ENCODE data around the gene WBP2. TPM values are rescaled to one million over a fixed set of nuclear protein-coding genes. Genes with fewer than 3 reads are reported as not detected.

Gene WBP2
- total and polyA plus RNA-seq, 9 of the 15 experiments (the other 6 are each of a cell fraction or from before 2014, with no cell fraction given), result 2.2 to 74.3 (median 20.0) TPM

DNA sequence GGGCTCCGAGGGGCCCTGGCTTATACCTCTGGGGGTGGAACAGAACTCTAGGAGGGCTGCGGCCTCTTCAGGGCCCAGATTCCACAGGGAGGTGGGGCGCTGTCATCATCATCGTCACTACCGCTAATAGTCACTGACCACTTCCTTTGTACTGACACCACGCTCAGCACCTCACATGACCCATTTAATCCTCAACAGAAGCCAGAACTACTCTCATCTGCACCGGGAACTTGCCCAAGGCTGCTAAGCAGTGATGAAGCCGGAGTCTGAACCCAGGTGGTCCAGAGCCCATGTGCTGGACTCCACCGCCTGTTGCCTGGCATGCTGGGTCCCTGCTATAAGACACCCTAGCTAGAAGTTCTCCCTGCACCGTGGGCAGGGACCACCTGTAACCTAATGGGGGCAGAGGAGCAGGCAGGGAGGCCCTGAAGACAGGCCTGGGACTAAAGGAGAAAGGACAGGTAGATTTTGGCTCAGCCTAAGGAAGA, 22.9 kb downstream of the WBP2 start:
- H3K4me1 ChIP-seq (replicated peaks in 1 of 2; ENCODE audit: control insufficient read depth in 2 of 2, insufficient read depth in 2 of 2, low read length in 2 of 2), result peaks cover 0 to 64% of the 10 kb centered on the region in 2 experiments; a peak in 3 of 5 replicates
- ChIA-PET CTCF (ENCODE audit: low intra/inter-chr PET ratio) (no interaction called here), POLR2A (interaction anchor here (0.6 to 4.8 kb wide), 6 partner anchors 11 to 261 kb away, joined by 3 to 46 read pairs (median 6); partner anchors contain the start of gene UNC13D)
- H3K79me2 ChIP-seq (ENCODE audit: control insufficient read depth, insufficient read depth, low read length), result peaks cover 3% of the 10 kb centered on the region; the same call in 1 of the 3 replicates
- peaks cover 95% of the 10 kb centered on the region; the same call in 2 of the 3 replicates for H3K36me3 ChIP-seq (ENCODE audit: control insufficient read depth, insufficient read depth, low read length)
- H4K20me1 ChIP-seq (replicated peaks; ENCODE audit: control insufficient read depth, insufficient read depth, low read length), result 0 out of 2 replicates have a peak, but pooled peaks cover 4% of the 10 kb centered on the region
- H3K9me1 ChIP-seq (ENCODE audit: control insufficient read depth, insufficient read depth, low read length), result no peaks in the 10 kb centered on the region
- intact Hi-C loops (cut with micrococcal nuclease) (no loop called here), in situ Hi-C loops (cut with MboI) (no loop called here)
- DNase-seq (ENCODE audit: extremely low read depth in 1 of 4, low spot score in 3 of 4) (no peak), ATAC-seq (no peak), FAIRE-seq (no peak)
- TF ChIP-seq, protein P1, sequence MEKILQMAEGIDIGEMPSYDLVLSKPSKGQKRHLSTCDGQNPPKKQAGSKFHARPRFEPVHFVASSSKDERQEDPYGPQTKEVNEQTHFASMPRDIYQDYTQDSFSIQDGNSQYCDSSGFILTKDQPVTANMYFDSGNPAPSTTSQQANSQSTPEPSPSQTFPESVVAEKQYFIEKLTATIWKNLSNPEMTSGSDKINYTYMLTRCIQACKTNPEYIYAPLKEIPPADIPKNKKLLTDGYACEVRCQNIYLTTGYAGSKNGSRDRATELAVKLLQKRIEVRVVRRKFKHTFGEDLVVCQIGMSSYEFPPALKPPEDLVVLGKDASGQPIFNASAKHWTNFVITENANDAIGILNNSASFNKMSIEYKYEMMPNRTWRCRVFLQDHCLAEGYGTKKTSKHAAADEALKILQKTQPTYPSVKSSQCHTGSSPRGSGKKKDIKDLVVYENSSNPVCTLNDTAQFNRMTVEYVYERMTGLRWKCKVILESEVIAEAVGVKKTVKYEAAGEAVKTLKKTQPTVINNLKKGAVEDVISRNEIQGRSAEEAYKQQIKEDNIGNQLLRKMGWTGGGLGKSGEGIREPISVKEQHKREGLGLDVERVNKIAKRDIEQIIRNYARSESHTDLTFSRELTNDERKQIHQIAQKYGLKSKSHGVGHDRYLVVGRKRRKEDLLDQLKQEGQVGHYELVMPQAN (IDR thresholded peaks at IDR 0.05; ENCODE audit: borderline replicate concordance), result no peak
- TF ChIP-seq GABPA (tag; conservative IDR thresholded peaks at IDR 0.05; ENCODE audit: low read depth), result peak; percentile 29; the same call in 1 of the 2 replicates
- TF ChIP-seq, protein P2, sequence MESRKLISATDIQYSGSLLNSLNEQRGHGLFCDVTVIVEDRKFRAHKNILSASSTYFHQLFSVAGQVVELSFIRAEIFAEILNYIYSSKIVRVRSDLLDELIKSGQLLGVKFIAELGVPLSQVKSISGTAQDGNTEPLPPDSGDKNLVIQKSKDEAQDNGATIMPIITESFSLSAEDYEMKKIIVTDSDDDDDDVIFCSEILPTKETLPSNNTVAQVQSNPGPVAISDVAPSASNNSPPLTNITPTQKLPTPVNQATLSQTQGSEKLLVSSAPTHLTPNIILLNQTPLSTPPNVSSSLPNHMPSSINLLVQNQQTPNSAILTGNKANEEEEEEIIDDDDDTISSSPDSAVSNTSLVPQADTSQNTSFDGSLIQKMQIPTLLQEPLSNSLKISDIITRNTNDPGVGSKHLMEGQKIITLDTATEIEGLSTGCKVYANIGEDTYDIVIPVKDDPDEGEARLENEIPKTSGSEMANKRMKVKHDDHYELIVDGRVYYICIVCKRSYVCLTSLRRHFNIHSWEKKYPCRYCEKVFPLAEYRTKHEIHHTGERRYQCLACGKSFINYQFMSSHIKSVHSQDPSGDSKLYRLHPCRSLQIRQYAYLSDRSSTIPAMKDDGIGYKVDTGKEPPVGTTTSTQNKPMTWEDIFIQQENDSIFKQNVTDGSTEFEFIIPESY (CRISPR knock-in tag; IDR thresholded peaks at IDR 0.05), result peak; percentile 59; the same call in 1 of the 2 replicates
- H3K9me3 ChIP-seq (replicated peaks; ENCODE audit: control insufficient read depth, insufficient read depth, low read depth, low read length), result no peaks in the 10 kb centered on the region
- no peaks in the 10 kb centered on the region for H3K27me3 ChIP-seq (ENCODE audit: control insufficient read depth in 2 of 2, insufficient read depth in 2 of 2, low read length in 2 of 2)
- no peak overlapping the region for H3K27ac ChIP-seq (ENCODE audit: extremely low read depth, low read depth, low read length)
- no TSS peak for BruUV-seq (replicated peaks)
- H3K9ac ChIP-seq (ENCODE audit: insufficient read depth in 1 of 2, low read depth in 2 of 2, low read length in 2 of 2), result peak overlapping the region in 1 of 2 experiments; percentile 81; a peak in 1 of 4 replicates
- H2AFZ ChIP-seq (ENCODE audit: low read depth, low read length), result no peak overlapping the region
- no peak overlapping the region for H3K4me2 ChIP-seq (ENCODE audit: insufficient read depth, low read length)
- no peak overlapping the region for H3K4me3 ChIP-seq
- WGBS (ENCODE audit: insufficient coverage, low coverage, missing lambda C conversion rate), result 73% methylated on average over 8 of the region's 10 CpGs

Data from K562 (cell line).